ENCODE measurements around the gene LRG1.

LRG1 gene

GRCh38 chr19:4583961-4584669, 44.3 kb upstream of the LRG1 start (continued):
- TF ChIP-seq KLF7 (tag by site-specific recombination; IDR thresholded peaks at IDR 0.05; ENCODE audit: borderline replicate concordance) (no peak), MZF1 (tag by site-specific recombination; IDR thresholded peaks at IDR 0.05; ENCODE audit: borderline replicate concordance) (no peak), ZNF776 (tag by site-specific recombination; IDR thresholded peaks at IDR 0.05; ENCODE audit: borderline replicate concordance) (peak; percentile 99), ZNF580 (tag by site-specific recombination; IDR thresholded peaks at IDR 0.05) (peak; percentile 62; the same call in 1 of the 2 replicates), ZNF133 (tag by site-specific recombination; IDR thresholded peaks at IDR 0.05) (no peak), ZBTB48 (tag by site-specific recombination; IDR thresholded peaks at IDR 0.05) (peak; percentile 67), GLI4 (tag by site-specific recombination; IDR thresholded peaks at IDR 0.05) (no peak), ZNF239 (tag by site-specific recombination; IDR thresholded peaks at IDR 0.05) (no peak), ZNF175 (tag by site-specific recombination; IDR thresholded peaks at IDR 0.05) (no peak), ZNF169 (tag by site-specific recombination; IDR thresholded peaks at IDR 0.05) (no peak), ZNF366 (tag by site-specific recombination; conservative IDR thresholded peaks at IDR 0.05) (no peak), ZNF639 (tag by site-specific recombination; IDR thresholded peaks at IDR 0.05) (no peak), KLF1 (tag by site-specific recombination; IDR thresholded peaks at IDR 0.05) (no peak), ZBTB1 (tag by site-specific recombination; IDR thresholded peaks at IDR 0.05) (no peak), ZNF777 (tag by site-specific recombination; IDR thresholded peaks at IDR 0.05; ENCODE audit: borderline replicate concordance) (no peak), BCL11B (tag by site-specific recombination; IDR thresholded peaks at IDR 0.05; ENCODE audit: low read depth) (no peak; the same call in 1 of the 2 replicates), HIC1 (tag by site-specific recombination; IDR thresholded peaks at IDR 0.05) (peak; percentile 72), SCRT2 (tag by site-specific recombination; IDR thresholded peaks at IDR 0.05) (no peak), ZNF670 (tag by site-specific recombination; IDR thresholded peaks at IDR 0.05; ENCODE audit: low read depth) (no peak), WT1 (tag by site-specific recombination; IDR thresholded peaks at IDR 0.05) (no peak), KLF16 (tag by site-specific recombination; IDR thresholded peaks at IDR 0.05) (peak; percentile 39; the same call in 1 of the 2 replicates), ZNF2 (tag by site-specific recombination; IDR thresholded peaks at IDR 0.05) (0 out of 2 replicates have a peak, but pooled peaks have one; percentile 40), ZFP3 (tag by site-specific recombination; IDR thresholded peaks at IDR 0.05; ENCODE audit: low read depth) (no peak), SCRT1 (tag by site-specific recombination; IDR thresholded peaks at IDR 0.05; ENCODE audit: borderline replicate concordance) (no peak), HOXD13 (CRISPR knock-in tag; IDR thresholded peaks at IDR 0.05; ENCODE audit: borderline replicate concordance) (no peak), HOXC10 (CRISPR knock-in tag; IDR thresholded peaks at IDR 0.05) (no peak), ZNF548 (tag by site-specific recombination; IDR thresholded peaks at IDR 0.05) (no peak), ZNF473 (tag by site-specific recombination; IDR thresholded peaks at IDR 0.05) (no peak), PRDM6 (tag by site-specific recombination; IDR thresholded peaks at IDR 0.05) (no peak), ZBTB26 (tag by site-specific recombination; optimal IDR thresholded peaks at IDR 0.05) (peak; percentile 55), ZNF624 (tag by site-specific recombination; IDR thresholded peaks at IDR 0.05) (no peak), ZNF600 (tag by site-specific recombination; IDR thresholded peaks at IDR 0.05) (no peak), KLF9 (tag by site-specific recombination; IDR thresholded peaks at IDR 0.05; ENCODE audit: low read depth) (peak; percentile 43; the same call in 1 of the 2 replicates), ZFP41 (tag by site-specific recombination; IDR thresholded peaks at IDR 0.05; ENCODE audit: borderline replicate concordance) (no peak)
